IMR-90 (cell line): ENCODE measurements around the gene IL18BP.

Experiments used
- BHLHE40 ChIP-seq: fragments of 150-350 bp; IDR thresholded peaks from 2 replicates; pipeline ENCODE4 v1.6.1; 2016; ENCODE audit warnings: mild to moderate bottlenecking, low read depth, low read length
- CHD1 ChIP-seq: IDR thresholded peaks from 2 replicates; pipeline ENCODE4 v1.6.1; 2012; ENCODE audit warnings: low read depth, low read length, improper control_type of control experiment
- POLR2A ChIP-seq: IDR thresholded peaks from 2 replicates; pipeline ENCODE4 v1.6.1; 2012; ENCODE audit warnings: mild to moderate bottlenecking, low read depth, low read length
- RFX5 ChIP-seq: IDR thresholded peaks from 2 replicates; pipeline ENCODE4 v1.8.0; 2012; ENCODE audit warnings: low read depth, mild to moderate bottlenecking, low read length, moderate library complexity
- TF ChIP-seq, protein P1 (sequence below): conservative IDR thresholded peaks from 2 replicates; pipeline ENCODE4 v1.5.1; 2012; ENCODE audit warnings: mild to moderate bottlenecking, low read depth, low read length, improper control_type of control experiment

DNA sequence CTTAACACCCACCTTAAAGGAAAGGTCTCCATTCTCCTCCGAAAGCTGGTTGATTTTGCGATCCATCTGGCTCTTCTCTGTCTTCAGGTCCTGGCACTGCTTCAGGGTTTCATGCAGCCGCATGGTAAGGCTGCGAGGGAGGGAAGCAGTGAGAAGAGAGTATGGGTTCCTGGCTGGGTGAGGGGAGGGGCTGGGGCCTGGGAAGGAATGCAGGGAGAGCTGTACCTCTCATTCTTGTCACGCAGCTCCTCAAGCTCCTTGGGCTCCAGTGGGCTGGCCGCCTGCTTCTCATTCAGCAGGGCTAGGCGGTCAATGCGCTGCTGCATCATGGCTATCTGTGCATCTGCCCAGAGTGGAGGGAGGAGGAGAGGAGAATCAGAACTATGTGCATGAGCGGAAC, 19.5 kb downstream of the IL18BP start:
- TF ChIP-seq POLR2A (no peak), CHD1 (no peak), RFX5 (no peak), BHLHE40 (no peak)
- TF ChIP-seq, protein P1, sequence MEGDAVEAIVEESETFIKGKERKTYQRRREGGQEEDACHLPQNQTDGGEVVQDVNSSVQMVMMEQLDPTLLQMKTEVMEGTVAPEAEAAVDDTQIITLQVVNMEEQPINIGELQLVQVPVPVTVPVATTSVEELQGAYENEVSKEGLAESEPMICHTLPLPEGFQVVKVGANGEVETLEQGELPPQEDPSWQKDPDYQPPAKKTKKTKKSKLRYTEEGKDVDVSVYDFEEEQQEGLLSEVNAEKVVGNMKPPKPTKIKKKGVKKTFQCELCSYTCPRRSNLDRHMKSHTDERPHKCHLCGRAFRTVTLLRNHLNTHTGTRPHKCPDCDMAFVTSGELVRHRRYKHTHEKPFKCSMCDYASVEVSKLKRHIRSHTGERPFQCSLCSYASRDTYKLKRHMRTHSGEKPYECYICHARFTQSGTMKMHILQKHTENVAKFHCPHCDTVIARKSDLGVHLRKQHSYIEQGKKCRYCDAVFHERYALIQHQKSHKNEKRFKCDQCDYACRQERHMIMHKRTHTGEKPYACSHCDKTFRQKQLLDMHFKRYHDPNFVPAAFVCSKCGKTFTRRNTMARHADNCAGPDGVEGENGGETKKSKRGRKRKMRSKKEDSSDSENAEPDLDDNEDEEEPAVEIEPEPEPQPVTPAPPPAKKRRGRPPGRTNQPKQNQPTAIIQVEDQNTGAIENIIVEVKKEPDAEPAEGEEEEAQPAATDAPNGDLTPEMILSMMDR, result no peak
